ENCODE results near the gene CHST7. TPM values are rescaled to one million over a fixed set of nuclear protein-coding genes. Genes with fewer than 3 reads are reported as not detected.

Gene CHST7
- total and polyA plus RNA-seq, 2 experiments from 2014 or later: 7.6 to 27.2 TPM

DNA sequence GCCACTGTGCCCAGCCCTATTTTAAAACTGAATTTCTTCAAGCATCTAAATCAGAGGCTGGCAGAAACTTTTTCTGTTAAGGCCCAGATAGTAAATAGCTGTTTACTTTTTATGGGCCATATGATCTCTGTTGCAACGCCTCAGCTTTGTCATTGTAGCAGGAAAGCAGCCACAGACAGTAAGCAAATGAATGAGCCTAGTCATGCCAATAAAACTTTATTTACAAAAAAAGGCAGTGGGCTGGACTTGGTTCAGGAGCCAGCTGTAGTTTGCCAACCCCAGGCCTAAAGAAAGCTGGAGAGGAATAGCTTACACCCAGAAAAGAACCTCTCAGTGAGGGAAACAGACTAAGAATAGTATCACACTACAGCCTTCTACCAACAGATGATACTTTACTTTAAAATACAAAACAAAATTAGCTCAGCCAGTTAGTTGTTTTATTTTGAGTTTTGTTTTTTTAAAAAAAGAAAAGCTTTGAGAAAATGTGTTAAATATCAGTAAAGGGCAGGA lies 25.5 kb downstream of the CHST7 start (continued):
- TF ChIP-seq, protein P1, sequence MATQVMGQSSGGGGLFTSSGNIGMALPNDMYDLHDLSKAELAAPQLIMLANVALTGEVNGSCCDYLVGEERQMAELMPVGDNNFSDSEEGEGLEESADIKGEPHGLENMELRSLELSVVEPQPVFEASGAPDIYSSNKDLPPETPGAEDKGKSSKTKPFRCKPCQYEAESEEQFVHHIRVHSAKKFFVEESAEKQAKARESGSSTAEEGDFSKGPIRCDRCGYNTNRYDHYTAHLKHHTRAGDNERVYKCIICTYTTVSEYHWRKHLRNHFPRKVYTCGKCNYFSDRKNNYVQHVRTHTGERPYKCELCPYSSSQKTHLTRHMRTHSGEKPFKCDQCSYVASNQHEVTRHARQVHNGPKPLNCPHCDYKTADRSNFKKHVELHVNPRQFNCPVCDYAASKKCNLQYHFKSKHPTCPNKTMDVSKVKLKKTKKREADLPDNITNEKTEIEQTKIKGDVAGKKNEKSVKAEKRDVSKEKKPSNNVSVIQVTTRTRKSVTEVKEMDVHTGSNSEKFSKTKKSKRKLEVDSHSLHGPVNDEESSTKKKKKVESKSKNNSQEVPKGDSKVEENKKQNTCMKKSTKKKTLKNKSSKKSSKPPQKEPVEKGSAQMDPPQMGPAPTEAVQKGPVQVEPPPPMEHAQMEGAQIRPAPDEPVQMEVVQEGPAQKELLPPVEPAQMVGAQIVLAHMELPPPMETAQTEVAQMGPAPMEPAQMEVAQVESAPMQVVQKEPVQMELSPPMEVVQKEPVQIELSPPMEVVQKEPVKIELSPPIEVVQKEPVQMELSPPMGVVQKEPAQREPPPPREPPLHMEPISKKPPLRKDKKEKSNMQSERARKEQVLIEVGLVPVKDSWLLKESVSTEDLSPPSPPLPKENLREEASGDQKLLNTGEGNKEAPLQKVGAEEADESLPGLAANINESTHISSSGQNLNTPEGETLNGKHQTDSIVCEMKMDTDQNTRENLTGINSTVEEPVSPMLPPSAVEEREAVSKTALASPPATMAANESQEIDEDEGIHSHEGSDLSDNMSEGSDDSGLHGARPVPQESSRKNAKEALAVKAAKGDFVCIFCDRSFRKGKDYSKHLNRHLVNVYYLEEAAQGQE (IDR thresholded peaks at IDR 0.05; ENCODE audit: unreplicated experiment): no peak
- TF ChIP-seq ZNF331 (CRISPR knock-in tag; IDR thresholded peaks at IDR 0.05; ENCODE audit: low read depth) (no peak), STAT1 (IDR thresholded peaks at IDR 0.05; ENCODE audit: unreplicated experiment) (no peak), ZNF114 (CRISPR knock-in tag; IDR thresholded peaks at IDR 0.05) (no peak)
- TF ChIP-seq, protein P2, sequence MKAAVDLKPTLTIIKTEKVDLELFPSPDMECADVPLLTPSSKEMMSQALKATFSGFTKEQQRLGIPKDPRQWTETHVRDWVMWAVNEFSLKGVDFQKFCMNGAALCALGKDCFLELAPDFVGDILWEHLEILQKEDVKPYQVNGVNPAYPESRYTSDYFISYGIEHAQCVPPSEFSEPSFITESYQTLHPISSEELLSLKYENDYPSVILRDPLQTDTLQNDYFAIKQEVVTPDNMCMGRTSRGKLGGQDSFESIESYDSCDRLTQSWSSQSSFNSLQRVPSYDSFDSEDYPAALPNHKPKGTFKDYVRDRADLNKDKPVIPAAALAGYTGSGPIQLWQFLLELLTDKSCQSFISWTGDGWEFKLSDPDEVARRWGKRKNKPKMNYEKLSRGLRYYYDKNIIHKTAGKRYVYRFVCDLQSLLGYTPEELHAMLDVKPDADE (IDR thresholded peaks at IDR 0.05): no peak
- TF ChIP-seq, protein P3, sequence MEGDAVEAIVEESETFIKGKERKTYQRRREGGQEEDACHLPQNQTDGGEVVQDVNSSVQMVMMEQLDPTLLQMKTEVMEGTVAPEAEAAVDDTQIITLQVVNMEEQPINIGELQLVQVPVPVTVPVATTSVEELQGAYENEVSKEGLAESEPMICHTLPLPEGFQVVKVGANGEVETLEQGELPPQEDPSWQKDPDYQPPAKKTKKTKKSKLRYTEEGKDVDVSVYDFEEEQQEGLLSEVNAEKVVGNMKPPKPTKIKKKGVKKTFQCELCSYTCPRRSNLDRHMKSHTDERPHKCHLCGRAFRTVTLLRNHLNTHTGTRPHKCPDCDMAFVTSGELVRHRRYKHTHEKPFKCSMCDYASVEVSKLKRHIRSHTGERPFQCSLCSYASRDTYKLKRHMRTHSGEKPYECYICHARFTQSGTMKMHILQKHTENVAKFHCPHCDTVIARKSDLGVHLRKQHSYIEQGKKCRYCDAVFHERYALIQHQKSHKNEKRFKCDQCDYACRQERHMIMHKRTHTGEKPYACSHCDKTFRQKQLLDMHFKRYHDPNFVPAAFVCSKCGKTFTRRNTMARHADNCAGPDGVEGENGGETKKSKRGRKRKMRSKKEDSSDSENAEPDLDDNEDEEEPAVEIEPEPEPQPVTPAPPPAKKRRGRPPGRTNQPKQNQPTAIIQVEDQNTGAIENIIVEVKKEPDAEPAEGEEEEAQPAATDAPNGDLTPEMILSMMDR (conservative IDR thresholded peaks at IDR 0.05; ENCODE audit: low read depth in 2 of 2): no peak

DNA sequence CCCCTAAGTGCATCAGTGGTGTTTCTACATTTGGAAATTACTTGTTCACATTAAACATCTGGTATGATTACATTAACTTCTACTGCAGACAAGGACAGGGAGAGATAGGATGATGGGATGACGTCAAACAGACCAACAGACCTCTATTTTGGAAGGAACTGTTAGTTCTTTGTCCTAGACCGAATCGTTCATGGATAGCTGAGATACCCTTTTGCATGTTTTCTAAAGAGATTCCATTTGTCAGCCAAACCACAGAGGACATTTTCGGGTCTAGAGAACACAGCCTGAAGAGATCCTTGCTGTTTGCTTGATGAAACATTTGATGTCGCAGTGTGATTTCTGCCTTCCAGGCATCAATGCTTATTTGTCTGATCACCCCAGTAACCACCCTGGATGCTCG lies 27.7 kb downstream of the CHST7 start:
- Mint-ChIP-seq H3K4me3 (no peak overlapping the region), H3K9me3 (no peaks in the 10 kb centered on the region), H3K4me1 (peaks cover 9% of the 10 kb centered on the region), H3K36me3 (ENCODE audit: low read depth) (peaks cover 13% of the 10 kb centered on the region; the same call in 2 of the 3 replicates), H3K27ac (no peak overlapping the region), H3K27me3 (ENCODE audit: insufficient read depth, low read depth, poor library complexity) (peaks cover 2% of the 10 kb centered on the region)
- Histone ChIP-seq H3K4me1 (ENCODE audit: insufficient read depth) (no peaks in the 10 kb centered on the region), H4K20me1 (replicated peaks; ENCODE audit: insufficient read depth) (no peaks in the 10 kb centered on the region), H3K27ac (ENCODE audit: low read depth) (no peak overlapping the region), H3K4me3 (no peak overlapping the region), H3K79me2 (replicated peaks; ENCODE audit: insufficient read depth) (0 out of 2 replicates have a peak, but pooled peaks cover 3% of the 10 kb centered on the region), H3K36me3 (ENCODE audit: insufficient read depth) (no peaks in the 10 kb centered on the region), H3F3A (replicated peaks; ENCODE audit: low read depth) (no peaks in the 10 kb centered on the region), H2AFZ (no peak overlapping the region), H3K9me2 (ENCODE audit: insufficient read depth) (no peaks in the 10 kb centered on the region), H3K4me2 (no peak overlapping the region), H3K27me3 (ENCODE audit: insufficient read depth) (no peaks in the 10 kb centered on the region)
- ATAC-seq (no peak), DNase-seq (ENCODE audit: low spot score) (no peak)
- TF ChIP-seq EZH2 (IDR thresholded peaks at IDR 0.05; ENCODE audit: low read depth, unreplicated experiment) (no peak), ZNF331 (CRISPR knock-in tag; IDR thresholded peaks at IDR 0.05; ENCODE audit: low read depth) (no peak), NANOG (IDR thresholded peaks at IDR 0.05; ENCODE audit: borderline replicate concordance) (no peak), STAT1 (IDR thresholded peaks at IDR 0.05; ENCODE audit: unreplicated experiment) (no peak), CREB1 (CRISPR knock-in tag; IDR thresholded peaks at IDR 0.05; ENCODE audit: low read depth) (no peak), EZH2phosphoT487 (IDR thresholded peaks at IDR 0.05; ENCODE audit: unreplicated experiment) (no peak), POLR2AphosphoS5 (IDR thresholded peaks at IDR 0.05; ENCODE audit: low read depth) (no peak), JUNB (IDR thresholded peaks at IDR 0.05; ENCODE audit: unreplicated experiment) (no peak)
- TF ChIP-seq, protein P1 (IDR thresholded peaks at IDR 0.05; ENCODE audit: unreplicated experiment): no peak
- TF ChIP-seq, protein P3 (conservative IDR thresholded peaks at IDR 0.05; ENCODE audit: low read depth in 2 of 2): no peak
- TF ChIP-seq, protein P2 (IDR thresholded peaks at IDR 0.05): no peak
